ENCODE results near the gene TACC2.

TACC2 gene

DNA sequence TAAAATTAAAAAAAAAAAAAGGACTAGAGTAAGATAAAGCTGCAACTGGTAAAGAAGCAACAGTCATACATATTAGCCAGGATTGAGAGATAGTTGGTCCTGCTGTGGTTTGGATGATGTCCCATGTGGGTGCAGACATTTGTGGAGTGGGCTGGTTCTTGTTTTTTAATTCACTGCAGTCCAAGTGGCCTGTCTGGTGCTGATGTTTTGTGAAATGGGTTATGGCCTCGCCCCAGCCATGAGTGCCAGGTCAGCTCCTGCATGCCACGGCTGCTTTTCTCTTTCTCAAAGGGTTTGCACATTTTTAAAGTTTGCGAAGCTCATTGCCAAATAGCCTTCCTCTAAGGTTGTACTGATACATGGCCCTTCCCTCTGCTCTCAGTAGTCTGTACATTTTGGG lies 268.1 kb downstream of the TACC2 start:
- no peak for DNase-seq

DNA sequence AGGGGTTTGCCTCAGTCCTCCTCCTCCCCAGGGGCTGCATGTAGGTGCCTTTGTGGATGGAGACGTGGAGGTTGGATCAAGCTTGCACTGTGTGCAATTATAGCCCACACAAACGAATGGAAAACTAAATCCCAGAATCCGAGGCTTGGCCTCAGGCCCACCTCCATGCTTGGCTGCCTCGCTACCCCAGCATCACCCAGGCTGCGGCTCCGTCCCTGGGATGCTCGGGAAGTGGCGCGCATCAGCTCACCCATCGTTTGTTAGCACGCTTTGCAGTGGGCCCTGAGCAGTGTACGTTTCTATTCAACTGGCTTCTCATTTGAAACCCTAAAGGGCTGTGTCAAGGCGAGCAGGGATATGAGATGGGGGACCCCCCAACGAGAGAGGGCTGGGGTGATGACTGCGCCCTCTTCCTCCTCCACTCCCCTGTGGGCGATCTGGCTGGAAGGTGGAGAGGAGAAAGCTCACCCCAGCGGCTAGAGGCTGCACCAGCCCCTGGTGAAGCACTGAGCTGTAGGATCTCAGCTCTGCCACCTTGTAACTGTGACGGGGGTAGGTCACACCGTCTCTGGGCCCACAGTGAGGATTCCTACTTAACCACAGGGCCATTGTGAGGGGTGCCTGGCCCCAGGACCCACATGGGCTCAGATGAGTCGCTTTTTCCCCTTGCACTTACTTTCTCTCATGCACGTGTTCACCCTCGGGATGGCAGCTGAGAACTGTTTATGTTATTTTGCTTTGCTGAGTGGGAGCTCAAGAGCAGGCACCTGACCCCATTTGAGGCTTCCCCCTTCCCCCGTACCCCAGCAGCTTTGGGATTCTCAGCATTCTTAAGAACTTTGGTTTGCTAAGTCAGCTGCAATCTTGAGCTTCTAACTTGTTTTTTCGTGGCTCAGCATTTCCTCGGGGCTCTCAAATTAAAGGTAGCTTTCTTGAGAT lies 269.4 kb downstream of the TACC2 start:
- DNase-seq, result no peak

DNA sequence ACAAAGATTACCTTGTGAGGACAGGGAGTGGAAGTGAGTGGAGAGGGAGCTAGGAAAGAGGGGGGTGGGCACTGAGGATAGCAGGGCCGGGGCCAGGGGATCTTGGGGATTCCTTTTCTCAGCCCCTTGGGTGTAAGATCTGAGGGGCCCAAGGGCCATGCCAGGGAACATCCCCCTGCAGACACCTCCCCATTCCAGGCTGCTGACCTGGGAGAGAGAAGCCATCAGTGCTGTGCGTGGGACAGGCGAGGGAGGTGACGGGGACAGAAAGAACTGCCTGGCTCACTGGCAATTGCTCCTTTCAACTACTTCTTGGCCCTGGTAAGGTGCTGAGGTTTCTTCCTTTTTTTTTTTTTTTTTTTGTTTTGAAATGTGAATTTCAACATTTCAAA lies 270.1 kb downstream of the TACC2 start:
- DNase-seq, result no peak

DNA sequence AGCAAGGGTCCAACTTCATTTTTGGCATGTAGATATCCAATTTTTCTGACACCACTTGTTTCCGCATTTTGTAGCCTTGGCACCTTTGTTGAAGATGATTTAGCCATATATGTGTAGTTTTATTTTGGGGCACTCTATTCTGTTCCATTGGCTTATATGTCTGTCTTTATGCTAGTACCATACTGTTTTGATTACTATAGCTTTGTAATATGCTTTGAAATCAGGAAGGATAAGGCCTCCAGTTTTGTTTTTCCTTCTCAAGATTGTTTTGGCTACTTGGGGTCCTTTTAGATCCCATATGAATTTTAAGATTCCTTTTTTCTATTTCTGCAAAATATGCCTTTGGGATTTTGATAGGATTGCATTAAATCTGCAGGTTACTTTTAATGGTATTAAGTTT lies 272.6 kb downstream of the TACC2 start:
- no peak for DNase-seq

DNA sequence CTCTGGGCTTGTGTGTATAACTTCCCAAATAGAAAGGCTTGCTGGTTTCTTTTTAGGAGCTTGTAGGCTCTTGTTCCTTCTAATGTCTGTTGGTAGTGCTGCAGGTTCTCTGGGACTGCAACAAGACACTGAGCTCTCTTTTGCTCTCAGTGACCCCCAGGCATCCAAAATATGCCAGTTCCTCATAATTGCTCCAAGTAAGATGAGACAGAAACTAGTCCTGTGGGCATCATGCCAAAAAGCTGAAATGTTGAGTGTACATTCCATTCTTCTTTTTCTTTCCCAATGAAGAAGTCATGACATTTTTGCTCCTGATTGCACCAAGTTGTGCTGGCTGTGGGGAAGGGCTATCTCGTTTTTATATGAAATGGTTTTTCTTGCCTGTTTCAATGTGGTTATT lies 275.0 kb downstream of the TACC2 start:
- DNase-seq, result no peak

DNA sequence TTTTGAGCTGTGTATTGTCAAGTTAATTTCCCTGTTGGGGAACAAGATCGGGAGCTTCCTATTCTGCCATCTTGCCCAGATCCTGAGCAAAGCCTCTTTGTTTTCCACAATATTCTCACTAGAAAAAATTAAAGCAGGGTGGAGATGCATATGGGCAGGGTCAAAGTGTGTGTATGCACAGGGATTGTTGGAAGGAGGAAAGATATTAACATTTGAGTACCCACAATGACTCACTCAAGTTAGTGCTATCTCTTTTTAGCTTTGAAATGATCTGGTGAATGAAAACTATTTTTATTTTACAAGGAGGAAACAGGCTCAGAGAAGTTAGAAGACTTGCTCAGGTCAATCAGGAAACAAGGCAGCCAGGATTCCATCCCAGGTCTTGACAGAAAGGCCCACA lies 275.5 kb downstream of the TACC2 start:
- no peak for DNase-seq

DNA sequence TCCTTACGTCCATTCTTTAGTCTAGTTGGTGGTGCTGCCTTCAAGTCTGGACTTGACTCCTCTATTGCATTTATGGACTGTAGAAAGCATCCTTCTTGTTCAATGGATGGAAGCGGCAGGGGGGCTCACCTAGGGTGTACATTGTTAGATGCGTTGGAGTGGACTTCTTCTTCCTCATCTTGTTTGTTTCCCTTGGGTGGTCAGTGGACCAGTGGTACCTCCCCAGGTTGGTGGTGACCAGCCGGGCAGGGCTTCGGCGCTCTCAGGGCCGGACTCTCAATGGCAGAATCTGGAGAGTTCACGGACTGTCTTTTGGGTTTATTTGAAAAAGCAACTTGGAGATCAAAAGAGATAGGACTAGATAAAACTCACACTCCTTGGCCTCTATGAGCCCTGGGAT lies 276.0 kb downstream of the TACC2 start:
- no peak for DNase-seq

DNA sequence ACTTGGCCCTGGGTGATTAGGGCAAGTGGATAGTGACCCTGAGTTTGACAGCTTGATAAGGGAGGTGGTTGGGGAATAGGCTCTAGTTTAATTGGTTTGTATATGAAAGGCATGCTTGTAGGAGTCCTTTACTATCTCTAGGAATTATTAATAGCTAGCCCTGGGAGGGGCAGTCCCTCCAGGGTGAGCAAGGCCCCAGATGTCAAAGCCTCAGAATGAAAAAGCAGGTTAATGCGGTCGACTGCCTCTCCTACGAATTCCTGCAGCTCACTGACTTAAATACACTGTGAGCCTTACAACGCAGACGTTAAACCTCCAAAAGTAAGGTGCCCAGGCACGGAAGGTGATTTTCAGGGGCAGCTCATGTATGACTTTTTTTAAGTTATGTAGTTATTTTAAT lies 276.9 kb downstream of the TACC2 start:
- DNase-seq, result no peak

DNA sequence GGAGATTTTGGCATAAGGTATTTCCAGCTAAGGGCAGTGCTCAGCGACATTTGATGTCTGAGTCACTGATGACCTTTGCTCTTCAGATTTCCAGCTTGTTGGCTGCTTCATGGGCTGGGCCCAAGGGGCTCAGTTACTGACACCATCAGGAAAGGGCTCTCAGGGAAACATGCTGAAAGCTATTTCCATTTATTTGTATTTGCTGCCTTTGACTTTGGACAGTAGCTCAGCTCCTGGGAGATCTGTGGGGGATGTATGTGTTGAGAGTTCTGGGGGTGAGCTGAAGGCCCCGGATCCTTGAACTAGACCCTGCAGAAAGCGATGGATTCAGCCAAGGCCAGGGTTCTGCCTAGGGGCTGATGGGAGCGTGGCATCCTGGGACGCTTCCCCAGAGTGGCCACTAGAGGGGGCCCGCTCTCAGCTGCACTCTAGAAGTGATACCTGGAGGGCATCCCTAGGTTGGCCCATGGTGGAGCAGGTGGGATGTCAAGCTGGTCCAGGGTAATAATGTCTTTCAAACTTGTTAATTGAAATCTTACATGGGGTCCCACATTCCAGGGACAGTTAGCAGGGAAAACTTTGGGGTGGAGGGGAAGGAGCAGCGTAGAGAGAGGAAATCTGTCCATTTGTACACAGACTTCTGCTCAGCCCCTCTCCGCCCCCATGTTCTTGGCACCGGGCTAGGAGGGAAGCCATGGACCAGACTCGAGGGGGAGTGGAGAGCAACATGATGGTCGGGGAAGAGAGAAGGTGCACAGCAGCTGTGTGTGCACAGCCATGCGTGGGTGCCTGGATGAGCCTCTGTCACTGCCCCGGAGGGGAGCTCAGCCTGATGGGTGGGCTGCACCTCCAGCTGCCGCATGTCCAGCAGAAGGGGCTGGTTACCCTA lies 279.1 kb downstream of the TACC2 start:
- DNase-seq, result peak; percentile 60

DNA sequence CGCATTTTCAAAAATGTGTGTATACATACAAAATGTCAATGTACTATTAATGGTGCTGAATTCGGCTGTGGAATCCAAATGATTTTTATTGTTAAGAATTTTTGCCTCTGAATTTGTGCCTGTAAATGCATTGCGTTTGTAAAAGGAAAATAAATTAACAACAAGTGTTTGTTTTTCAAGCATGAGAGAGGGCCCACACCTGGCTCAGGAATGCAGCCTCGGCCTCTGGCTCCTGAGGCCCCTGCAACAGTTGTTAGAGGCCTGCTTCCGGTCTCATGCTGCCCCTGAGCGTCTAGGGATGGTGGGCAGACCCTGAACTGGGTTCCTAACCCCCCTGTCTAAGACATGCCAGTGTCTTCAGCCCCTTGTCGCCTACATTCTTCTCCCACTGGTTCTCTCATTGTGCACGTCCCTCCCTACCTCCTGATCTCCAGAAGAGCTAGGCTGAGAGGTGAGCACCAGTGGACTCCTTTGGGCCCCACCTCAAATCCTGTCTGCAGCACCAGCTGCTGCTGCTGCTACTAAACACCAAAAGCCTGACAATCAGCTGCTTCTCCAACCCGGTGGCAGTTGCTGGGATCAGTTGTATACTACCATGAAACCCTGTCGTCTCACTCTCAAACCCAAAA lies 280.2 kb downstream of the TACC2 start:
- DNase-seq, result no peak

DNA sequence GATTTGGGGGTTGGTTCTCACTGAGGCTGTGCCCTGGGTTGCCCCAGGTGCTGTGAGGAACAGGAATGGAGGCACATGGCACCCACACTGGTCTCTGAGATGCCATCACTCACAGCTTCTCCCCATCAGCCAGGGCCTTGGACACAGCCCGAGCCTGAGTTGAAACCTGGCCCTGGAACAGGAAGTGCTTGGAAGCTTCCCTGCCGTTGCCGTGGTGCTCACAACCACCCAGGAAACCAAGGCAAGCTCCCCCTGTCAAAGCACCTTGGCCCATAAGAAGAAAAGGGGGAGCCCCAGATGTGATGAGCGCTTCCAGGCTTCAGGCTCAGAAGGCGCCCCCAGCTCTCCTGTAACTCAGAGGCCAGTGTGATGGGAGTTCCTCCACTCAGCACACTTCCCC lies 282.1 kb downstream of the TACC2 start, which contains the start of gene BTBD16:
Gene BTBD16 (plus strand): TSS at position 221 of the 400 bp plus-strand sequence. CDS start 3,786 bp downstream, outside the sequence.
- DNase-seq, result no peak

DNA sequence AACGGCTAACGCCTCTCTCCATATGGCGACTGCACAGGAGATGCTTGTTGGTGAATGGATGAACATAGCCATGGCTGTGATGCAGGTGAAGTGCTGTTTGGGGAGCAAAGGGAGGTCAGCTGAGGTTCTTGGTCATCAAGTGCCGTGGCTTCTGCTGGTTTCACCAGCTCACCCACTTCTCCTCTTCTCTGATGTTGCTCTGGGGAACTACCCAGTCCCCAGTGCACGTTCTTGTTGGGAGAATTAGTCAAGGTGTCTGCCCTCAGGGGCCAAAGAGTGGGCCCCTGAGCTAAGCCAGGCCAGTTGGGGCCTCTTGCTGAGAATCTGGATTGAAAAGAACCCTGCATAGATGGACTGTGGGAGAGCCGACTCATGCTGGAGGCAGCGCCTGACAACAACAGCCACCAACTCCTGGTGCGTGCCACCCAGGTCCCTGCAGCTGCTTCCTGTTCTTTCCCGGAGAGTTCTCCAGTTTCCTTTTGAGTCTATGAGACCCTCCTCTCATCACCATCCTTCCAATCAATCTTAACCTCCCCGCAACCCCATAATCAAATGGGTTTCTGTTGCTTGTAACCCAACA lies 285.1 kb downstream of the TACC2 start:
- DNase-seq, result no peak

DNA sequence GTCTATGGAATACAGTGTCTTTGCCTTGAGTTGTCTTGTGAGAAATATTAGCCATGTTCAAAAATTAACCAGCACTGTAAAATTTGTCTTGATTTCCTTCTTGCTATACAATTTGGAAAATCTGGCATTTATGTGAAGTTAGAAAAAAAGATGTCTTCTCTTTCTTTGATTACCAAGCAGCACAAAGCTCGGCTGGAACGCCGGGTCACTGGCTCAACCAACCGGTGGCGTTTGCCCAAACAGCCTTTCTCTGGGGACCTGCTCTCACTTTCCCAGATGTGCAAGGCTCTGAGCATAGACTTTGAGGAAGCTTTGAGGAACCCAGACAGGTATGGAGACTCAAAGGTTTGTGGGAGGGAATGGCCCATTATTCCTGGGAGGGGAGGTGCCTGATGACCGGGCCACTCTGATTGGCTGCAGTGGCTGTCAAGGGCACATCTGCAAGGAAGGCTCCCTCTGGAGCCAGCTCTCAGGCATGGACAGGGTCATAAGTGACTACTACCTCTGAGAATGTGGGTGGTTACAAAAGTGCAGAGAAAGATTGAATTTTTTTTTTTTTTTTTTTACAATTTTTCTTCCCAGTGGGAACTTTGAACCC lies 287.7 kb downstream of the TACC2 start:
- DNase-seq, result no peak

DNA sequence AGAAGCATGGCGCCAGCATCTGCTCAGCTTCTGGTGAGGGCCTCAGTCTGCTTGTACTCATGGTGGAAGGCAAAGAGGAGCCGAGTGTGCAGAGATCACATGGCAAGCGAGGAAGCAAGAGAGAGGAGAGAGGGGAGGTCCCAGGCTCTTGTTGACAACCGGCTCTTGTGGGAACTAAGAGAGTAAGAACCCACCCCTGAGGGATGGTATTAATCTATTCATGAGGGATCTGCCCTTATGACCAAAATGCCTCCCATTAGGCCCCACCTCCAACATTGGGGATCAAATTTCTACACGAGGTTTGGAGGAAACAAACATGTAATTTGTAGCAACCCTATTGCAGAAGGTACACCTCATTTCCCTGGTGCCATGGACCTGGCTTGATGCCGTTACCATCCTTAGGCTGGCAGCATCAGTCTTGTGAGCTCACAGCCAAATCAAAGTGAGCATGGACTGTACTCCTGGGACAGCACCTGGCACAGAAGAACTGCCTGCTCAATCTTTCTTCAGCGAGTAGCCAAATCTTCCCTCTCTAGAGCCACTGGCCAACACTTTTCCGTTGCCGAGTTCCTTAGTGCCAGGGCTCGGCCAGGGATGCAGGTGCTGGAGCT lies 288.7 kb downstream of the TACC2 start:
- no peak for DNase-seq

DNA sequence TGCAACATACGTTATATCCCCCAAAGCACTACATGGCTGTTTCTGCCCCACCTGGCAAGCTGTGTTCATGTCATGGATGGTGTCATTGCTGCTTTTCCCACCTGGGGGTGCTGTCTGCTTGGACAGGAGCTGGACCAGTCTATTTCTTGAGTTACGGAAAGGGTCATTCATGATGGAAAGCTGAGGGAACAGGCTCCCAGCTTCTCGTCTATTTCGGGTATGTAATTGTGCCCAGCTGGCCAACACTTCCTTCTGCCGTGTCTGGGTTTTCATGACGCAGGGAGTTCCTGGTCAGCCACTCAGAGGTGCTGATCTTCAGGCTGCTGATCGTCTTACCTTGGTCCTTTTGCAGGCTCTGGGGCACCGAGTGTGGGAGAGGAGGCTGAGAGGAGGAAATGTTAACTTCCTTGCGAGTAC lies 290.8 kb downstream of the TACC2 start:
- DNase-seq, result peak; percentile 27

DNA sequence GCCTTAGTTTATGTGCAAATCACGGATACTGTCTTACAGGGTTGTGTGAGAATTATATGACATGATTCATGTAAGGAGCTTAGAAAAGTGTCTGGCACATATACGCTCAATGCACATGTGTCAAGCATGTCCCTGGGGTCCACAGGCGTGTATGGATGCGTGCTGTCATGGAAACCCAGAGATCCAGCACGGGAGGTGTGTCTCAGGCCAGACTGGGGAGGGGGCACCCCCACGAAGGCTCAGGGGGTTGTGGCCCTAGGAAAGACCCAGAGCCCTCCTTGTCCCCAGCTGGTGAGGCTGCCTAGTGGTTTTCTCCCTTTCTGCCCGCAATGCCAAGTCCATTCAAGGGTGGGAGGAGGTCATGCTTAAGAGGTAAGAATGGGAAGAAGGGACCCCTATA lies 291.2 kb downstream of the TACC2 start:
- DNase-seq, result no peak

DNA sequence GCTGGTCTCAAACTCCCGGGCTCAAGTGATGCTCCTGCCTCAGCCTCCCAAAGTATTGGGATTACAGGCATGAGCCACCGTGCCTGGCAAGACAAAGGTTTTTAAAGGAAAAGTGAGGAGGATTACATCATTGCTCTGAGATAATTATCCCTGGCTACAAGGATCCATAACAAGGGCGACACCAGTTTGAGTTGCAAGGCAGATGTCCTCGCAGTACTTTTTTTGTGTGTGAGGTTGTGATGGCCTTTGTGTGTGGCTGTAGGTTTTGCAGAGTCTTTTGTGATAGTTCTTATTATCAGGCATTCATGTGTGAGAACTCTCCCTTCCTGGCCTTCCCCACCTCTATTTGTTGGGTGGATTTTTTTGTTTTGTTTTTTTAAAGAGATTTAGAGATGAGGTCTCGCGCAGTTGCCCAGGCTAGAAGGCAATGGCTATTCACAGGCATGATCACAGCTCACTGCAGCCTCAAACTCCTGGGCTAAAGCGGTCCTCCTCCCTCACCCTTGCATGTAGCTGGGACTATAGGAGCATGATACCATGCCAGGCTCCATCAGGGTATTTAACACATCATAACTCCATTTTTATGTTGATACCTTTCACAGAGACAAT lies 292.2 kb downstream of the TACC2 start:
- DNase-seq, result no peak

DNA sequence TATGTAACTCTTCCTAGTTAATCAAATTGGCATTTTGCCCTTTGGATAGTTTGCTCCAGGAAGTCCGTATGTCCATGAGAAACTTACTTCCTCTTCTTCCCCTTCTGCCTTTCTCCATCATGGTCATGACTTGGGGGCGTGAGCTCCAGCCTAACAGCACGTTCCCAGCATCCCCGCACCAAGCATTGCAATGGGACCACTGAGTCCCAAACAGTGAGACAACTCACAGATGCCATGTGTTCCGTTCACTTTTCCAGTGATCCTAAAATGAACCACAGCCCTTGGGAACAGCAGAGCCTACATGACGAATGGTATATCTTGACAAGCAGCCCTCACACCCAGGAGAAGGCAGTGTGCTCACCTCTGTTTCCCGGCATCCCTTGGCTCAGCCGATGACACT lies 292.8 kb downstream of the TACC2 start:
- DNase-seq, result no peak

DNA sequence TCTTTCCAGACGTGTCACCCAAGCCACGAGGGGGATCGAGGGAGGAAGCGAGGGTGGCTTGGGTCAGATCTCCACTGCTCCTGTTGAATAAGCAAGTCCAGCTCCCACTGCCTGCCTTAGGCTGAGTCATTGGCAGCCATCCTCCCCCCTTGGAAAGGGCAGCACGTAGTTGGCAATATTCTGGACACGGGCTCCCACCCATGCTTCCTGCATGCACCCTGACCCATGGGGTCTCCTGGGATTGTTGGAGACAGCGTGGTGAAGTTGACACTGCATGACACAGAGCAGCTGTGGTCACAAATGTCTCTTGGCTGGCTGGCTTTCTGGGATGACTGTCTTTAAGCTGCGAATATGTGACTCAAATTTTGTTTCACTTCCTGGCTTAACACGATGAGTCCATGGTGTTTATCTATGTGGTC lies 293.3 kb downstream of the TACC2 start:
- DNase-seq, result no peak

DNA sequence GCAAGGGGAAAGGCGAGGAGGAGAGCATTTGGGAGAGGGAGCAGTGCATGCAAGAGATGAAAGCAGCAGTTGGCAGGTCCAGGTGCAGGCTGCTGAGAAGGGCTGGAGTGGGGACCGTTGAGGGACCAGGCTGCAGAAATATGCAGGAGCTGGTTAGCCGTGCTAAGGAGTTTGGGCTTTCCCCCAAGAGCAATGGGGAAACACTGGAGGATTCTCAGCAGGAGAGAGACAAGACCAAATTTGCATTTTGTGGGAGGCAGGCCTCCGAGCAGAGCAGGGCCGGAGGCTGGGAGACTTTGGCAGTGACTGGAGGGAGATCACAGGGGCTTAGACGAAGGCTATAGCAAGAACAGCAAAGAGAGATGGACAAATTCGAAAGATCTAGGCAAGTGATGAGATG lies 293.9 kb downstream of the TACC2 start:
- DNase-seq, result no peak
